Measurements from ENCODE around the gene MIA3.
A peak's percentile ranks its signal among the peaks of the same experiment; 100 is the strongest.
"Not testable (repeated sequence)": the region's sequence is repeated elsewhere in the genome, so short reads cannot be mapped to it uniquely, and the experiment has no call there.

MIA3 gene

GRCh38 chr1:222623458-222623857, 5.6 kb downstream of the MIA3 start:
- no peak for DNase-seq

GRCh38 chr1:222624214-222624613, 6.3 kb downstream of the MIA3 start:
- DNase-seq, result no peak

- no peak for DNase-seq
These were observed 9.3 kb downstream of the MIA3 start for GRCh38 chr1:222627232-222627631.

DNA sequence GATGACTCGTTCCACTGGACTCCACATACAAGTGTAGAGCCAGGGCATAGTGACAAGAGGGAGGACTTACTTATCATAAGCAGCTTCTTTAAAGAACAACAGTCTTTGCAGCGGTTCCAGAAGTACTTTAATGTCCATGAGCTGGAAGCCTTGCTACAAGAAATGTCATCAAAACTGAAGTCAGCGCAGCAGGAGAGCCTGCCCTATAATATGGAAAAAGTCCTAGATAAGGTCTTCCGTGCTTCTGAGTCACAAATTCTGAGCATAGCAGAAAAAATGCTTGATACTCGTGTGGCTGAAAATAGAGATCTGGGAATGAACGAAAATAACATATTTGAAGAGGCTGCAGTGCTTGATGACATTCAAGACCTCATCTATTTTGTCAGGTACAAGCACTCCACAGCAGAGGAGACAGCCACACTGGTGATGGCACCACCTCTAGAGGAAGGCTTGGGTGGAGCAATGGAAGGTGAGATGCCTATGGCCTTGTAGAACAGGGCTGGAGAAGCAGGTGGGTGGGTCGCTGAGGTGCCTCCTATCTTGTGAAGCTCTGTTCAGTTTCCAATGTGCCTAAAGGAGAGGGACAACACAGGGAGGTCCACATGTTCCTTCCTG, 12.1 kb downstream of the MIA3 start:
- no peak for DNase-seq

GRCh38 chr1:222631611-222632208, 13.8 kb downstream of the MIA3 start:
- DNase-seq, result no peak

- no peak for DNase-seq
These were observed 14.9 kb downstream of the MIA3 start for GRCh38 chr1:222632749-222633148.

GRCh38 chr1:222634180-222635013, 16.5 kb downstream of the MIA3 start:
- peak; percentile 76 for DNase-seq

- no peak for DNase-seq
These were observed 23.5 kb downstream of the MIA3 start for GRCh38 chr1:222641269-222641948.

DNA sequence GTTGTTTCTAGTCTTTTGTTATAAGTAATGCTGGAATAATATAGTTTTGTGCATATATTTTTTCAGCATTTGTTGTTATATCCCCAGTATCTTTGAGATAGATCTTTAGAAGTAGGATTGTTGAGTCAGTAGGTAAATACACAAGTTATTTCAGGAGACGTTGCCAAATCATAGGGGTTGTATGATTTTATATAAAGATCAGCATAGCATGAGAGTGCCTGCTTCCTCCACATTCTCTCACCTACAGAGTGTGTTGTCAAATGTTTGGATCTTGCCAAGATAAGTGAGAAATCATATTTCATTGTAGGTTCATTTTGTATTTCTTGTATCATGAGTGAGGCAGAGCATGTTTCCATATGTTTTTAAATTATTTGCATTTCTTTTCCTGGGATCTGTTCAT, 24.6 kb downstream of the MIA3 start:
- DNase-seq, result no peak

GRCh38 chr1:222643606-222643937, 25.7 kb downstream of the MIA3 start:
- DNase-seq, result peak; percentile 45

- DNase-seq, result peak; percentile 98
These were observed 26.2 kb downstream of the MIA3 start for GRCh38 chr1:222643938-222644635.

GRCh38 chr1:222644636-222644980, 26.7 kb downstream of the MIA3 start:
- no peak for DNase-seq

- no peak for DNase-seq
These were observed 34.8 kb downstream of the MIA3 start for GRCh38 chr1:222652676-222653075.

- DNase-seq, result no peak
These were observed 35.4 kb downstream of the MIA3 start for GRCh38 chr1:222653178-222653827.

- DNase-seq, result no peak
These were observed 37.0 kb downstream of the MIA3 start for GRCh38 chr1:222654849-222655248.

DNA sequence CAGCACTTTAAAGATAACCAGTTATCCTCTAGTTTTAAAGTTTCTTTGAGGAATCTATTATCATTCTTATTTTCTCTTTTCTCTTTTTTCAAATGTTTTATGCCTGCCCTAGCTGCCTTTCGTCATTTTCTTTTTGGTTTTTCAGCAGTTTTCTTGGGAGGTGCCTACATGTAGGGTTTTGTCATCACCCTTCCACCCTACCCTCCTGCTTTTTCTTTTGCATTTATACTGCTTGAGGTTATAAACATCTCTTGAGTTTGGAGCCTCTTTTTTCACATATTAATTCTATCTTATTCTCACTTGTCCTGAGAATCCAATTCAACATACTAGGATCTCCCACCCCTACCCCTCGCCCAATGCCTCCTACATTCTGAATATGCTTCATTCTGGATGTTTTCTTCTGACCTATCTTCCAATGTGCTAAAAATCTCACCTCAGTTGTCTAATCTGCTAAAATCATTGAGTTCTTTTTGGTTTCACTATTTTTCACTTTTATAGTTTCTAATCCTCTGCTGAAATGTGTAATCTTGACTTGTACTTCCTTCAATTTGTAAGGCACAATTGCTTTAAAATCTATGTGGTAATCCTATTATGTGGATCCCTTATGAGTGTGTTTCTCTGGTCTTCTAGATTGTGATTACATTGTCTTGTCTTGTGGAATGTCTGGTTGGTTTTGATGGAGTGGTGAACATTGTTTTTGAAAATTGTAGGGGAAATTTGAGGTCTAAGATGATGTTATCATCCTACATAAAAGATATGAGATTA, 38.7 kb downstream of the MIA3 start:
- no peak for DNase-seq

DNA sequence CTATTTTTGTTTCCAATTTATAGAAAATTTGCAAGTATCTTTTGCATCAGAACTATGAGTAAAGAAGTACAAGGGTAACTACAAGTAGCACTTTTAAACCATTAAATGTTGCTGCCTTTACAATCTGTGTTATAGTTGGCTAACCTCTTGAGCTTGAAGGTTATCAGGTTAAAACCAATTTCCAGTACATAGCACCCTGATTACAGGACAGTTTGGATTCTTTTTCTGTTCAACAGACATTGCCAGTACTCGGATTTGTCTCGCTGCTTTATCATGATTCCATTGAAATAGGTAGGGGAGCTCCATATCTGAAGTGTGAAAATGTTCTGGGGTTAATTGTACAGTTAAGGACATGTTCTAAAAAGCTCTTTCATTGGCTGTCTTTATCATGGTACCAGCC, 40.0 kb downstream of the MIA3 start:
- no peak for DNase-seq

- DNase-seq, result no peak
These were observed 45.6 kb downstream of the MIA3 start for GRCh38 chr1:222663431-222663934.

DNA sequence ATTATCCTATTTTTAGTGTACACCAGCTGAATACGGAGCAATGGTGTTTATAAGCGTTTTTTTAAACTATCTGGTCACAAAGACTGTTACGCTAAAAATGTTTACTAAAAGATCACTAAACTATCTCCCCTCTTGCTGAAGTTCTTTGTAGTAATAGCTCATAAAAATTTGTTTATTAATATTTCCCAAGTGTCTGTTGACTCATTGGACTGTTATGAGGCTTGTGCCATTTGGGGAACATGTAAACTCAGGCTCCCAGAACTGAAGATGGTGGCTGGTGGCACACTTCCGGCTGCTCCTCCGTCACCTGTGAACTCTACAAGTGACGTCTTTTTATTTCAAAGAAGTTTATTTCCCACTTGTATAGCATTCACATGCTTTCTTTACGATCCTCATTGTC, 48.1 kb downstream of the MIA3 start:
- DNase-seq, result no peak

DNA sequence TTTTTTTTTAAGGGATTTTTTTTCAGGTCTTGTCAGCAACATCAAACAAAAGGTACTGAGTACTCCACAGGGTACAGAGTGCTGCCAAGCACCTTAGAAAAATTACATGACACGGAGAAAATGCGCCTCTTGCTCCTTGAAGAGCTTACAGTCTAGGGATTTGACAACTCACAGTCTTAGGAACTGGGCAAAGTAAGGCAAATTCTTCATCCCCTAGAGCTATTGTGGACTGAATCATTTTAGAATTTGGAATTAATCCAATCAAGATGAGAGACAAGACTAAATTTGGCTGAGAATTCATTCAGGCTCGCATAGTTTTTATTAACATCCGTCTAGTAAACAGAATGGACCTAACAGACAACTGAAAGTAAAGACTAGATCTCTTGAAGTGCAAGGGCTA, 50.3 kb downstream of the MIA3 start:
- DNase-seq, result not testable (repeated sequence)

DNA sequence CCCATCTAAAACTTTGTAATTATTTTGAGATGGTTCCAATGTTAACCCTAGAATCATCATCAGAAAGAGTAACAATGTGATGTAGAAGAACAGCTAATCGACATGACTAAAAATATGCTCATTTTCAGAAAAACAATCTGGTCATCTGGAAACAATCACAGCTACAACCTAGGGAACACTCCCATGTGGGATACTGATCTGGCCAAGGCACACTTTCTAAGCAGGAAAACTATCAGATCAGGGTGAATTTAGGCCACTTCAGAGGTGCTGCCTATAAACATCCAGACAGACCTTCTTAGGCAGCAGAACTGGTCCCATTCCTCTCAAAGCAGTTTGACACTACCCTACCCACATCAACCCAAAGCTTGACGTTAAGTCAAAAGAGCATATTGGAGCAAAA, 51.2 kb downstream of the MIA3 start:
- not testable (repeated sequence) for DNase-seq

DNA sequence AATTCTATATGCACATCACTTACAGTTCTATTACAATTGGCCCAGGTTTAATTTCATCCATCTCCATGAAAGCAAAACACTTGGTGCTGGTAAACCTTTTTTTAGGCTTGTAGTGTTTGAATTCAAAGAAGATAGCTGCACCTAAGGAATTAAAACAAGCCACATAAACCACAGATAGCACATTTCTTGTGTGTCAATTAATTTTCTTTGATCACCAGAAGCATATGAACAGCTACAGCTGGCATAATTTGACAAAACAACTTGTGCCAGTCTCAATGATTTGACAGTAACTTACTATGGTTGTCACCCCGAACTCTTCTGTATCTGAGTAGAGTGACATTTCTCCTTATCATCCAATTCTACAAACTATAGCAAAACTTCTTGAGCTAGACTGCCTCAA, 52.2 kb downstream of the MIA3 start:
- DNase-seq, result no peak
